Measurements from ENCODE around the gene ACE.

DNA sequence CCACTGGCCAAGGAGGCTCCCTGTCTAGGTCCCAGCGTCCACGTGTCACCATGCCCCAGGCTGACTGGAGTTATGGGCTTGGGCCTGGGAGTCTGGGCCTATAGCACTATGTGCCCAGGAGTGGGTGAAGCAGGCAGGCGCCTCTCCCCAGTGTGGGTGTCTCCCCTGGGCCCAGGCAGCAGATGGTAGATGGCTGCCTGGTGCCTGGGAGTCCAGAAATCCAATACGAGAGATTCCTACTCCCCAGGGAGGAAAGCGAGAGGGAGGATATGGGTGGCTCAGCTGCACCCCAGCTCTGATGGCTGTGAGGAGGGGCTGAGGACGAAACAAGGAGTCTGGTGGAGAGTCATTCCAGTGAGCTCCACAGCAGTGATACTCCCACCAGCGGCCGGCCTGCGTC lies 51.3 kb downstream of the ACE start:
- TF ChIP-seq, protein P1, sequence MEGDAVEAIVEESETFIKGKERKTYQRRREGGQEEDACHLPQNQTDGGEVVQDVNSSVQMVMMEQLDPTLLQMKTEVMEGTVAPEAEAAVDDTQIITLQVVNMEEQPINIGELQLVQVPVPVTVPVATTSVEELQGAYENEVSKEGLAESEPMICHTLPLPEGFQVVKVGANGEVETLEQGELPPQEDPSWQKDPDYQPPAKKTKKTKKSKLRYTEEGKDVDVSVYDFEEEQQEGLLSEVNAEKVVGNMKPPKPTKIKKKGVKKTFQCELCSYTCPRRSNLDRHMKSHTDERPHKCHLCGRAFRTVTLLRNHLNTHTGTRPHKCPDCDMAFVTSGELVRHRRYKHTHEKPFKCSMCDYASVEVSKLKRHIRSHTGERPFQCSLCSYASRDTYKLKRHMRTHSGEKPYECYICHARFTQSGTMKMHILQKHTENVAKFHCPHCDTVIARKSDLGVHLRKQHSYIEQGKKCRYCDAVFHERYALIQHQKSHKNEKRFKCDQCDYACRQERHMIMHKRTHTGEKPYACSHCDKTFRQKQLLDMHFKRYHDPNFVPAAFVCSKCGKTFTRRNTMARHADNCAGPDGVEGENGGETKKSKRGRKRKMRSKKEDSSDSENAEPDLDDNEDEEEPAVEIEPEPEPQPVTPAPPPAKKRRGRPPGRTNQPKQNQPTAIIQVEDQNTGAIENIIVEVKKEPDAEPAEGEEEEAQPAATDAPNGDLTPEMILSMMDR (IDR thresholded peaks at IDR 0.05) = no peak
- TF ChIP-seq EZH2 (IDR thresholded peaks at IDR 0.05) (no peak), EZH2phosphoT487 (IDR thresholded peaks at IDR 0.05) (no peak)

All from neural progenitor cell (in vitro differentiated cells).